Activated CD4-positive, alpha-beta T cell treated with anti-CD3 and anti-CD28 coated beads, Interleukin-2, amount 10 ng/mL, durations not matched to agents 7 days and 5 days (primary cell): ENCODE data around the gene RMRP. TPM values are rescaled to one million over a fixed set of nuclear protein-coding genes. Genes with fewer than 3 reads are reported as not detected.

Experiments used
- CTCF ChIA-PET: fragments of 350-600 bp; sonication (Branson Sonifier 250); formaldehyde crosslinking; loops from one replicate; lab custom pipeline; 2021; ENCODE audit warnings: antibody characterized with exemption; lab: Charles Lee
- POLR2A ChIA-PET: fragments of 350-600 bp; sonication (Branson Sonifier 250); formaldehyde crosslinking; loops from one replicate; lab custom pipeline; 2021; ENCODE audit warnings: antibody characterized with exemption; lab: Charles Lee
- DNase-seq: peaks from one replicate; pipeline ENCODE4 v3.0.0-alpha.2; 2020
- H3K27ac Mint-ChIP-seq: one replicate; pipeline ENCODE4 v1.8.0; 2021; ENCODE audit warnings: mild to moderate bottlenecking, moderate library complexity, mixed read lengths
- H3K27me3 Mint-ChIP-seq: one replicate; pipeline ENCODE4 v1.8.0; 2021; ENCODE audit warnings: mixed read lengths
- H3K36me3 Mint-ChIP-seq: one replicate; pipeline ENCODE4 v1.8.0; 2021; ENCODE audit warnings: low read depth, mixed read lengths
- H3K4me1 Mint-ChIP-seq: one replicate; pipeline ENCODE4 v1.8.0; 2021; ENCODE audit warnings: mixed read lengths
- H3K4me3 Mint-ChIP-seq: one replicate; pipeline ENCODE4 v1.8.0; 2021; ENCODE audit warnings: mild to moderate bottlenecking, moderate library complexity, mixed read lengths
- H3K9me3 Mint-ChIP-seq: one replicate; pipeline ENCODE4 v1.8.0; 2021; ENCODE audit warnings: mixed read lengths
- total RNA-seq, 2 experiments: library from RNA; stranded (reverse); gene quantifications; one replicate each; pipeline ENCODE4 v1.2.3, GENCODE V29; 2021

The RMRP gene
- over 10,000 TPM in 1 of 2 experiments, 1,000 to 10,000 TPM in 1; 1,959 to 11,185 TPM for total RNA-seq

DNA sequence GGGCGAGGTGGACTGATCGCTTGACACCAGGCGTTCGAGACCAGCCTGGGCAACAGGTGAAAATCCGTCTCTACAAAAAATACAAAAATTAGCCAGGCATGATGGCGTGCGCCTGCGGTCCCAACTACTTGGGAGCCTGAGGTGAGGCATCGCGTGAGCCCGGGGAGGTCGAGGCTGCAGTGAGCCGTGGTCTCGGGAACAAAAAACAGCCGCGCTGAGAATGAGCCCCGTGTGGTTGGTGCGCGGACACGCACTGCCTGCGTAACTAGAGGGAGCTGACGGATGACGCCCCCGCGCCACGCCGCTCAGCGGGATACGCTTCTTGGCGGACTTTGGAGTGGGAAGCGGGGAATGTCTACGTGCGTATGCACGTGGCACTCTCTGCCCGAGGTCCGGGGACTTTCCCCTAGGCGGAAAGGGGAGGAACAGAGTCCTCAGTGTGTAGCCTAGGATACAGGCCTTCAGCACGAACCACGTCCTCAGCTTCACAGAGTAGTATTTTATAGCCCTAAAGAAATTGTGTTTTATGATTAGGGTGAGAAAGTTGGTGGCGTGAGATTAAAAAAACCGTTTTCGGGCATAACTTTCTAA is at the start of gene RMRP:
Gene RMRP, minus strand, starts transcription at position 474 of the 591 bp plus-strand sequence.
- H3K4me3 Mint-ChIP-seq: peak within 1 kb of the TSS; percentile 93
- DNase-seq: peak; percentile 91
- POLR2A ChIA-PET: interaction anchor here (0.9 kb wide), 1 partner anchor 92 kb away, joined by 3 read pairs; the partner anchor contains the start of genes GBA2 and RGP1
- no peaks in the 10 kb centered on the region for H3K9me3 Mint-ChIP-seq
- peaks cover 4% of the 10 kb centered on the region for H3K27me3 Mint-ChIP-seq
- H3K36me3 Mint-ChIP-seq: peaks cover 37% of the 10 kb centered on the region
- CTCF ChIA-PET: interaction anchor here (0.6 to 4.9 kb wide), 28 partner anchors 8 to 225 kb away, joined by 3 to 60 read pairs (median 5); partner anchors contain the start of genes CREB3, GBA2, RGP1 and TESK1
- peaks cover 64% of the 10 kb centered on the region for H3K4me1 Mint-ChIP-seq
- H3K27ac Mint-ChIP-seq: peak within 1 kb of the TSS; percentile 99

DNA sequence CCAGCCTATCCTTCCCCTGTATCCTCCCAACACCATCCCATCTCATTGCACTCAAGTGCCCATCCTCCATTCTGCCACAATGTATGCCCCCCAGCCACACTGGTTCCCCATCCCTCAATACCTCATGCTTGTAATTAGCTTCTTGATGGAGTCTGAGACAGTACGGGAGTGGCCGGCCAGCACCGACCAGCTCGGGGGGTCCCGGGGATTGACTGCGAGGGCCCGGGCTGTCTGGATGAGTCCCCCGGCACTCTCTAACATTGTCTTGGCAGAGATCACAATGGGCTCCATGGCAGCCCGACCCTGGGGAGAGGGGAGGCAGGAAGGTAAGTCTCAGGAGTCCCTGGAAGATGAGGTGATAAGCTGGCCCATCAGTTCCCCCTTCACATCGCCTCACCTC is 49.1 kb upstream of the RMRP start:
- Mint-ChIP-seq H3K36me3 (peaks cover 80% of the 10 kb centered on the region), H3K4me1 (no peaks in the 10 kb centered on the region), H3K9me3 (no peaks in the 10 kb centered on the region), H3K27ac (no peak overlapping the region), H3K4me3 (no peak overlapping the region), H3K27me3 (no peaks in the 10 kb centered on the region)
- POLR2A ChIA-PET: no interaction called here
- CTCF ChIA-PET: interaction anchor here (1.5 to 8.8 kb wide), 3 partner anchors 8 to 21 kb away, joined by 6 to 67 read pairs (median 13); no protein-coding TSS in a partner anchor
- DNase-seq: no peak

- no peaks in the 10 kb centered on the region for H3K4me1 Mint-ChIP-seq
- H3K4me3 Mint-ChIP-seq: no peak overlapping the region
- peaks cover 70% of the 10 kb centered on the region for H3K36me3 Mint-ChIP-seq
- POLR2A ChIA-PET: no interaction called here
- no peaks in the 10 kb centered on the region for H3K27me3 Mint-ChIP-seq
- DNase-seq: no peak
- CTCF ChIA-PET: interaction anchor here (1.4 to 8.8 kb wide), 3 partner anchors 9 to 16 kb away, joined by 4 to 67 read pairs (median 13); partner anchors contain the start of gene TPM2
- H3K27ac Mint-ChIP-seq: no peak overlapping the region
- no peaks in the 10 kb centered on the region for H3K9me3 Mint-ChIP-seq
Observed at GRCh38 chr9:35705836-35706430, 48.1 kb upstream of the RMRP start.

DNA sequence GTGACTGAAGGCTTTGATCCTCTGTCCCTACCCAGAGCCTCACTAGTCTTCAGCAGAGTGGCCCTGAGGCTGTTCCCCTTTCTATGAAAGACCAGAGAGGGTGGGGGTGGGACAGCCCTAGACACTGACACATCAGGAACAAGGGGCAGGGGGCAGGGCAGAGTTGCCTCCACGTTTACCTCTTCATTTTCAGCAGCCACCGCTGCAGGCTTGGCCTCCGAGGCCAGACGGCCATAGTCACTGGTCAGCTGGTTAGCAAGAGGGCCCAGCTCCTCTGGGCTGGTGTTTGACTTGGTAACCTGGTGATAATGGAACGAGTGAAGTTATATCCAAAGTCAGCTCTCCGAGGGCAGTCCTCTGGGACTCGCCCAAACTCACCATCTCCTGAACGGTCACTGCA is 47.6 kb upstream of the RMRP start:
- no peak overlapping the region for H3K27ac Mint-ChIP-seq
- CTCF ChIA-PET: interaction anchor here (1.4 to 8.8 kb wide), 3 partner anchors 9 to 15 kb away, joined by 4 to 67 read pairs (median 13); partner anchors contain the start of gene TPM2
- H3K4me1 Mint-ChIP-seq: no peaks in the 10 kb centered on the region
- H3K4me3 Mint-ChIP-seq: no peak overlapping the region
- DNase-seq: no peak
- H3K9me3 Mint-ChIP-seq: no peaks in the 10 kb centered on the region
- H3K36me3 Mint-ChIP-seq: peaks cover 65% of the 10 kb centered on the region
- no peaks in the 10 kb centered on the region for H3K27me3 Mint-ChIP-seq
- POLR2A ChIA-PET: no interaction called here

- H3K9me3 Mint-ChIP-seq: no peaks in the 10 kb centered on the region
- ChIA-PET POLR2A (no interaction called here), CTCF (interaction anchor here (0.8 to 3.7 kb wide), 4 partner anchors 11 to 100 kb away, joined by 3 to 13 read pairs (median 4); no protein-coding TSS in a partner anchor)
- no peak overlapping the region for H3K4me3 Mint-ChIP-seq
- DNase-seq: no peak
- H3K27ac Mint-ChIP-seq: peak overlapping the region; percentile 51
- no peaks in the 10 kb centered on the region for H3K4me1 Mint-ChIP-seq
- H3K27me3 Mint-ChIP-seq: no peaks in the 10 kb centered on the region
- H3K36me3 Mint-ChIP-seq: peaks cover 58% of the 10 kb centered on the region
Observed at GRCh38 chr9:35703906-35704672, 46.3 kb upstream of the RMRP start.

GRCh38 chr9:35702696-35703095 is 44.9 kb upstream of the RMRP start:
- ChIA-PET CTCF (interaction anchor here (1.0 to 1.7 kb wide), 2 partner anchors 14 to 26 kb away, joined by 3 read pairs; no protein-coding TSS in a partner anchor), POLR2A (no interaction called here)
- no peaks in the 10 kb centered on the region for H3K9me3 Mint-ChIP-seq
- H3K27ac Mint-ChIP-seq: no peak overlapping the region
- no peak overlapping the region for H3K4me3 Mint-ChIP-seq
- no peaks in the 10 kb centered on the region for H3K27me3 Mint-ChIP-seq
- peaks cover 48% of the 10 kb centered on the region for H3K36me3 Mint-ChIP-seq
- H3K4me1 Mint-ChIP-seq: no peaks in the 10 kb centered on the region
- no peak for DNase-seq

DNA sequence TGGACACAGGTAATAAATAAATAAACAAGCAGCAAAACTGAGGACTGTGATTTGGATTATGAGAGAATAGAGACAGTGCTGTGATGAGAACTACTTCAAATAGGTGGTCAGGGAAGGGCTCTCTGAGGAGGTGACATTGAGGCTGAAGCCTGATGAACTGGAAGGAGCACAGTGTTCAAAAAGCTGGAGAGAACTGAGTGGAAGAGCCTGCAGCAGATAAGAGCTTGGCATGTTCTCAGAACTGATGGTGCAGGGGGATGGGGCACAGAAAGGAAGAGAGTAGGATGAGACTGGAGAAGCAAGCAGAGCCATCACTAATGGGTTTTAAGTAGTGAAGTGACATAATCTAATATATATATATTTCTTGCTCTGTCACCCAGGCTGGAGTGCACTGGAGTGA is 43.1 kb upstream of the RMRP start:
- POLR2A ChIA-PET: no interaction called here
- CTCF ChIA-PET: interaction anchor here (0.8 to 1.8 kb wide), 5 partner anchors 20 to 181 kb away, joined by 3 to 4 read pairs (median 3); partner anchors contain the start of genes CCDC107 and RMRP
- no peak overlapping the region for H3K4me3 Mint-ChIP-seq
- no peaks in the 10 kb centered on the region for H3K9me3 Mint-ChIP-seq
- peaks cover 47% of the 10 kb centered on the region for H3K36me3 Mint-ChIP-seq
- peaks cover 5% of the 10 kb centered on the region for H3K4me1 Mint-ChIP-seq
- H3K27ac Mint-ChIP-seq: no peak overlapping the region
- no peak for DNase-seq
- no peaks in the 10 kb centered on the region for H3K27me3 Mint-ChIP-seq

GRCh38 chr9:35700031-35700430 is 42.2 kb upstream of the RMRP start:
- no peak overlapping the region for H3K4me3 Mint-ChIP-seq
- POLR2A ChIA-PET: no interaction called here
- H3K36me3 Mint-ChIP-seq: peaks cover 42% of the 10 kb centered on the region
- no peaks in the 10 kb centered on the region for H3K9me3 Mint-ChIP-seq
- no peaks in the 10 kb centered on the region for H3K27me3 Mint-ChIP-seq
- CTCF ChIA-PET: interaction anchor here (0.6 to 1.8 kb wide), 4 partner anchors 22 to 96 kb away, joined by 3 to 4 read pairs (median 3); partner anchors contain the start of genes CCDC107 and RMRP
- no peak for DNase-seq
- no peak overlapping the region for H3K27ac Mint-ChIP-seq
- H3K4me1 Mint-ChIP-seq: peaks cover 5% of the 10 kb centered on the region

- H3K36me3 Mint-ChIP-seq: peaks cover 25% of the 10 kb centered on the region
- no peaks in the 10 kb centered on the region for H3K9me3 Mint-ChIP-seq
- H3K4me3 Mint-ChIP-seq: no peak overlapping the region
- H3K27me3 Mint-ChIP-seq: no peaks in the 10 kb centered on the region
- no peak overlapping the region for H3K27ac Mint-ChIP-seq
- DNase-seq: no peak
- peaks cover 5% of the 10 kb centered on the region for H3K4me1 Mint-ChIP-seq
- ChIA-PET CTCF (interaction anchor here (0.9 to 4.3 kb wide), 4 partner anchors 10 to 86 kb away, joined by 3 to 67 read pairs (median 10); no protein-coding TSS in a partner anchor), POLR2A (no interaction called here)
Observed at GRCh38 chr9:35698231-35698630, 40.4 kb upstream of the RMRP start.

GRCh38 chr9:35697486-35697885 is 39.7 kb upstream of the RMRP start:
- peaks cover 5% of the 10 kb centered on the region for H3K4me1 Mint-ChIP-seq
- H3K4me3 Mint-ChIP-seq: no peak overlapping the region
- no peak for DNase-seq
- no peaks in the 10 kb centered on the region for H3K9me3 Mint-ChIP-seq
- H3K27me3 Mint-ChIP-seq: no peaks in the 10 kb centered on the region
- H3K27ac Mint-ChIP-seq: no peak overlapping the region
- H3K36me3 Mint-ChIP-seq: peaks cover 19% of the 10 kb centered on the region
- ChIA-PET CTCF (interaction anchor here (1.3 to 4.3 kb wide), 8 partner anchors 9 to 82 kb away, joined by 4 to 67 read pairs (median 13); partner anchors contain the start of genes ARHGEF39, CREB3 and TLN1), POLR2A (no interaction called here)

- Mint-ChIP-seq H3K27ac (no peak overlapping the region), H3K9me3 (no peaks in the 10 kb centered on the region), H3K4me3 (no peak overlapping the region), H3K27me3 (no peaks in the 10 kb centered on the region), H3K36me3 (peaks cover 19% of the 10 kb centered on the region), H3K4me1 (peaks cover 9% of the 10 kb centered on the region)
- ChIA-PET CTCF (interaction anchor here (0.6 to 4.3 kb wide), 28 partner anchors 9 to 598 kb away, joined by 3 to 67 read pairs (median 4); partner anchors contain the start of genes ARHGEF39, CCDC107, CREB3 and RMRP), POLR2A (no interaction called here)
- DNase-seq: peak; percentile 55
Observed at GRCh38 chr9:35696520-35697215, 38.8 kb upstream of the RMRP start.
